Liver (tissue), 3 donors: ENCODE measurements around the gene RERE.

ENCODE experiments used
- CTCF ChIP-seq: fragments of 150-350 bp; IDR thresholded peaks from 2 replicates; pipeline ENCODE4 v1.5.1; 2017; ENCODE audit warnings: improper control_type of control experiment, low read depth, low read length; ENCODE audit not compliant: missing input control
- GABPA ChIP-seq, 2 donors: IDR thresholded peaks in 1 of 2; conservative IDR thresholded peaks in 1 of 2; 2 replicates each; pipeline ENCODE4 v1.6.1; 2016; ENCODE audit warnings: antibody characterized with exemption in 2 of 2, mild to moderate bottlenecking in 1 of 2, moderate library complexity in 1 of 2
- HNF4G ChIP-seq: IDR thresholded peaks from 2 replicates; pipeline ENCODE4 v1.6.1; 2016; ENCODE audit warnings: antibody characterized with exemption
- JUND ChIP-seq, 2 donors: IDR thresholded peaks; 2 replicates each; pipeline ENCODE4 v1.6.1; 2016; ENCODE audit warnings: antibody characterized with exemption in 2 of 2
- NR2F2 ChIP-seq: IDR thresholded peaks from 2 replicates; pipeline ENCODE4 v1.6.1; 2016; ENCODE audit warnings: antibody characterized with exemption
- RAD21 ChIP-seq, 2 donors: IDR thresholded peaks; 2 replicates each; pipeline ENCODE4 v1.6.1; 2016; ENCODE audit warnings: antibody characterized with exemption in 2 of 2, mild to moderate bottlenecking in 2 of 2
- REST ChIP-seq: IDR thresholded peaks from 2 replicates; pipeline ENCODE4 v1.6.1; 2016; ENCODE audit warnings: antibody characterized with exemption, mild to moderate bottlenecking
- RXRA ChIP-seq, 2 donors: IDR thresholded peaks; 2 replicates each; pipeline ENCODE4 v1.6.1; 2017 to 2018; ENCODE audit warnings: antibody characterized with exemption in 2 of 2, mild to moderate bottlenecking in 1 of 2
- YY1 ChIP-seq: IDR thresholded peaks from 2 replicates; pipeline ENCODE4 v1.6.1; 2016; ENCODE audit warnings: antibody characterized with exemption, mild to moderate bottlenecking
- donor health status: healthy.
- donor health status: healthy.

- TF ChIP-seq CTCF (no peak), REST (no peak), HNF4G (peak; percentile 42), JUND (IDR thresholded peaks at IDR 0.05) (peak; percentile 35 to 50), RXRA (IDR thresholded peaks at IDR 0.05) (peak; percentile 58 to 59), RAD21 (IDR thresholded peaks at IDR 0.05) (peak; percentile 12 to 55), NR2F2 (no peak), YY1 (no peak), GABPA (IDR thresholded peaks at IDR 0.05 in 1 of 2, conservative IDR thresholded peaks at IDR 0.05 in 1 of 2) (no peak)
Measured at GRCh38 chr1:8629241-8630091, 188.0 kb downstream of the RERE start.
